Spinal cord (tissue), 10 donors: ENCODE measurements around the gene BARHL2. TPM values are rescaled to one million over a fixed set of nuclear protein-coding genes. Genes with fewer than 3 reads are reported as not detected.

Source experiments
- DNase-seq, 6 donors: peaks; one replicate each; pipeline versions ENCODE4 v3.0.0 to v3.0.0-alpha.2; 2013 to 2015; ENCODE audit warnings: low spot score in 6 of 6, low read depth in 4 of 6
- H3K27ac ChIP-seq: one replicate; pipeline ENCODE4 v1.5.1; 2013; ENCODE audit warnings: low read depth, low read length, control low read depth
- H3K27me3 ChIP-seq: one replicate; pipeline ENCODE4 v1.6.1; 2013; ENCODE audit warnings: low read length; ENCODE audit not compliant: control insufficient read depth, insufficient read depth
- H3K36me3 ChIP-seq: one replicate; pipeline ENCODE4 v1.6.1; 2013; ENCODE audit warnings: low read length; ENCODE audit not compliant: control insufficient read depth, insufficient read depth
- H3K4me1 ChIP-seq: one replicate; pipeline ENCODE4 v1.6.1; 2013; ENCODE audit warnings: low read length; ENCODE audit not compliant: control insufficient read depth, insufficient read depth
- H3K4me3 ChIP-seq: one replicate; pipeline ENCODE4 v1.5.1; 2013; ENCODE audit warnings: low read depth, low read length, control low read depth
- H3K9me3 ChIP-seq: one replicate; pipeline ENCODE4 v1.6.1; 2013; ENCODE audit warnings: low read length; ENCODE audit not compliant: control insufficient read depth, insufficient read depth
- WGBS: methylation state at CpG from one replicate; pipeline ENCODE4 v1.1.5; 2013; ENCODE audit warnings: missing lambda C conversion rate; ENCODE audit not compliant: insufficient coverage; 5-methylcytosine and 5-hydroxymethylcytosine counted together
- polyA plus RNA-seq, 2 donors: library from polyadenylated mRNA; unstranded; fragments of 120-200 nt; gene quantifications; one replicate each; pipeline ENCODE4 v1.2.1, GENCODE V29; 2013; ENCODE audit not compliant: insufficient read length in 2 of 2
- total RNA-seq, 2 donors: library from RNA; depleted of rRNA in 1 of 2; stranded (reverse); fragments of 120-200 nt in 1 of 2; fragments of >200 nt in 1 of 2; gene quantifications; one replicate each; pipeline versions ENCODE4 v1.2.3 to v1.2.4, GENCODE V29; 2013 to 2014
- donor health status: healthy.

Gene BARHL2
- total and polyA plus RNA-seq, 4 donors: 0.10 to 3.8 (median 2.1) TPM

DNA sequence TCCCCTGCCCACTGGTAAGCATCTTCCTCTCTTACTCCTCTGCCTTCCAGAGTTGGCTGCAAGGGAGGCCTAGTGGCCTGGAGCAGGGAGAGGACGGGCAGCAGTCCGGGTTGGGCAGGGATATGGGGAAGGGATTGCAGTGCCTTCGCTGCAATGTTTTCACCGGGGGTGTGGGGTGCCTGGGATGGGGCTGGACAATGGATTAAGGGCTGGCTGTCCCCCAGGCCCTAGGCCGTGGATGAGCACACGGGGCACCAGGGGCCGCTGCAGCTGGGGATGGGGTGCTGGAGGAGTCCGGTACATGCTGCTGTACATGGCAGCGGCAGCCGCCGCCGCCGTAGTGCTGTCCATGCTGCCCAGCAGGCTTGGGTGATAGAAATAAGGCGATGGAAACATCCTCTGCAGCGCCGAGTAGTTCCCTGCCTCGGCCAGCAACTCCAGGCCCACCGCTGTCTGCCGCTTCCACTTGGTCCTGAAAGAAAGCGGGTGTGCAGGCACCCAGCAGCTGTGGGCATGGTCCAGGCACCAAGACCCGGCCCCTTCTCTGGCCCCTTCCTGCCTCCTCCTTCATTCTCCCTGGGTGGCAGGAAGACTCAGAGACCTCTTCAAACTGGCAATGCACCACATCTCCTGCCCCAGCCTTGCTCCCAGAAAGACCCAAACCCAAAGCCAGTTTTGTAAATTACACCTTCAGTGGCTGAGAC lies 4.8 kb downstream of the BARHL2 start:
- Histone ChIP-seq H3K36me3 (no peaks in the 10 kb centered on the region), H3K27ac (no peak overlapping the region), H3K4me3 (no peak overlapping the region), H3K4me1 (peaks cover 25% of the 10 kb centered on the region), H3K9me3 (no peaks in the 10 kb centered on the region), H3K27me3 (peaks cover 97% of the 10 kb centered on the region)
- WGBS: 16% methylated on average over 21 of the region's 21 CpGs
- peak in 1 of 6 donors; percentile 6 for DNase-seq

DNA sequence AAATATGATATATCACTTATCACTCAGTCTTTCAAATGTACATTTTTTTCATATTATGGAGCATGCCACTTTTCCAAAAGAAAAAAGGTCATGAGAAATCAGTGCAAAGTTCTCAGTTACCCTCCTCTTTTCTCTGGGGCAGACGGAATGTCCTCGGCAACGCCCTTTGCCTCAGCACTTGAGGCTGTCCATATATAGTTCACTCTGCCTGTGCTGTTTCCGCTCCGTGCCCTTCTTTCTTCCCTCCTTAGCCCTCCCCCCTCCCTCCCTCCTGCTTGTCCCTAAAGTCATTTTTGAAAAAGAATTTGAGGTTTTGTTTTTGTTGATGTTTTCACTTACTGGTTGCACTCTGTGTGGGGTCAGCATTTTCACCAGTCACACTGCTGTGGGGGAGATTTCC lies 5.4 kb downstream of the BARHL2 start:
- Histone ChIP-seq H3K27ac (no peak overlapping the region), H3K4me3 (no peak overlapping the region), H3K4me1 (peaks cover 25% of the 10 kb centered on the region), H3K9me3 (no peaks in the 10 kb centered on the region), H3K27me3 (peaks cover 97% of the 10 kb centered on the region), H3K36me3 (no peaks in the 10 kb centered on the region)
- 0% methylated on average over 3 of the region's 5 CpGs for WGBS
- peak in 1 of 6 donors; percentile 4 for DNase-seq

DNA sequence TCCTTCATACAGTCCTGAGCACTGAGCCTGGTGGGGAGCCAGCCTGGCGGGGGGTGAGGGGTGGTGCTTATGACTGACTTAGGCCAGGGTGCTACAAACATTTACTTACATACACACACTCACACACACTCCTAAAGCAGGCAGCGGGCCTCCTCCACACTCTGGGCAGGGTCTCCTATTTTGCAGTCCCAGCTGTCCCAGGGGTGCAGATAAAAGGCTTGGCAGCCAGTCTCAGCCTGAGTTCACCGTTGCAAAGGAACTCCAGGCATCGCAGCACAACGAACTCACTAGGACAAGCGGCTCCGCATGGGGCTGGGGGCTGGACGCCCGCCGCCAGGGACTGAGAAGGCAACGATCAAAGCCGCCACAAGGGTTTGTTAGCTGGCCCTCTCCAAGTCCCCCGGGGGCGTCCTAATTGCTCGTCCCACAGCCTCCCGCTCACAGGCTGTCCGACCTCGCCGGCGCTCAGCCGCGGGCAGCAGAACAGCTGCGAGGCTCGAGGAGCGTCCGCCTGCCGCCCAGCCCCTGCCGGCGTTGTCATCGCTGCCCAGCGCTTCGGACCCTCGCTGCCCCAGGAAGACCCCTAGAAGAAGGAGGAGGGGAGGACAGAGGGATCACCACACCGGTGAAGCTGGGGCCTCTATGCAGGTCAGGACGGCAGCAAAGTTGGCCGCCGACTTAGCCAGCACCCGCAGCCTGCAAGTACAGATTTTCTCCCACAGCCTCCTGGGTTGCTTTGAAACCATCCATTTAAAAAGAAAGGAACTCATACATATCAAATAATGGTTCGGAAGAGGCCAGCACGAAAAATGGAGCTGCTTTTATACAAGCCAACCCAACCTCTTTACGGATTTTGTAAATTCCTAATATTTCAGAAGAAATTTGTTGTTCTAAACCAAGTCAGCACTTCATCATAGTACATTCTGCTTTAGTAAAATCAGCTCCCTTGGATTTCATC lies 6.2 kb downstream of the BARHL2 start:
- H3K27ac ChIP-seq: no peak overlapping the region
- no peaks in the 10 kb centered on the region for H3K36me3 ChIP-seq
- no peak overlapping the region for H3K4me3 ChIP-seq
- H3K4me1 ChIP-seq: peaks cover 26% of the 10 kb centered on the region
- peaks cover 97% of the 10 kb centered on the region for H3K27me3 ChIP-seq
- H3K9me3 ChIP-seq: no peaks in the 10 kb centered on the region
- WGBS: 2% methylated on average over 33 of the region's 41 CpGs
- DNase-seq: peak in 2 of 6 donors; percentile 20 to 37

DNA sequence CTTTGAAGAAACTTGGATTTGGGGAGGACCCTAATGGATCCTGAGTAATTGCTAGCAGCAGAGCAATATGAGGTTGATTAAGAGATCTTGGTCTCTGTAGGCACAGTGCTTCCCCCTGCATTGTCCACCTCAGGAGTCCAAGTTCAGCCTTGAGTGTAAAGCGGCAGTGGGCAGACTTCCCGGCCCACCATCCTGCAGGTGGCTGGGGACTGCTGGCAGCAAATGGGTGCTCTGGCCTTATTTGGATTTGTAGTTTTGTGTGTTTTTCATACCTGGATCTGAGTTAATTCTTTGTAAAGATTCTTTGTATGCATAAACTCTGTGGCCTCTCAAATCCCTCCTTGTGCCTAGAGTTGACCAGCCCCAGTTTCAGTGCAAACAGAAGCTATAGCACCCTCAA lies 7.6 kb downstream of the BARHL2 start:
- Histone ChIP-seq H3K9me3 (no peaks in the 10 kb centered on the region), H3K27me3 (peaks cover 97% of the 10 kb centered on the region), H3K27ac (no peak overlapping the region), H3K4me1 (peaks cover 26% of the 10 kb centered on the region), H3K4me3 (no peak overlapping the region), H3K36me3 (no peaks in the 10 kb centered on the region)
- WGBS: 60% methylated on average over 2 of the region's 2 CpGs
- no peak for DNase-seq

DNA sequence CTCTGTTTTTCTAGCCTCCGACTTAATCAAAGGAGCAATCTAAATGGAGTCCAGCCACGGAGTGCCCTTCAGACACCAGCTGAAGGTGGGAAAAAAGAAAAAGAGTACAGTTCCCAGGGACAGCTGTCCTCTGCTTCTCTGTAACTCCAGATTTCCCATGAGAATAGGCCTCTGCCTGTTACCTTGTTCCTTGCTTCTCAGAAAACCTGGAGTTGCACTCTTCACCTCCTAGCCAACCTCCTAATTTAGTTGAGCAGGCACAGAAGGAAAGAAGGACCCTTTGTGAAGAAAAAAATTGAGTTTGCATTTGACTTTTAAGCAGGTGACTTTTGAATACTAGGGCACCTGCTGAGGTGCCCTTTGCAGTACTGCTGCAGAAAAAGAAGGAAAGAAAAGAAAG lies 8.3 kb downstream of the BARHL2 start:
- Histone ChIP-seq H3K36me3 (no peaks in the 10 kb centered on the region), H3K27ac (no peak overlapping the region), H3K4me3 (no peak overlapping the region), H3K9me3 (no peaks in the 10 kb centered on the region), H3K27me3 (peaks cover 97% of the 10 kb centered on the region), H3K4me1 (peaks cover 22% of the 10 kb centered on the region)
- DNase-seq: no peak
- 23% methylated on average over 2 of the region's 2 CpGs for WGBS

DNA sequence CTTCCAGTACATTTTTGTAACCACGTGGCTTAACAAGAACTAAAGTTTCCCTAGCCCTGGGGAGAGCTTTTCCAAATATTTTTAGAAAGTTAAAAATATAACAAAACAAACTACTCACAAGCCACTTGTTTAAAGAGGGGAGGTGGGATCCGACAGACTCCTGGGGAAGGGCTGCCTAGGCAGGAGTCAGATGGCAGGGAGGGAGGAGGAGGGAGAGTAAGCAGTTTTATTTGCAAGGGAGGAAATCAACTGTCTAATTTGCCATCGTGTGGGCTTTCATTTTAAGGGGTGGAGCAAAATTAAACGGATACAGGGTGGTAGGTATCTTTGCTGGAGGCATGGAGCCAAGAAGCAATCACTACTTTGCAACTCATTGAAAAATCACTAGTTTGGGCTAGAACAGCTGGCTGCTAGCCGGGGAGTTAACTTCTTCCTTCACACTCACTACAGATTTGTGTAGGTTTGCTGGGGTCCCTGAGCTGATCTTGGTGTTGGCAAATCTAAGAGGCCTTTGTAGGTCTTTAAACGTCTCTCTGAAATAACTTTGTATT lies 8.8 kb downstream of the BARHL2 start:
- H3K27ac ChIP-seq: no peak overlapping the region
- WGBS: no CpG with 5 or more reads among the region's 6 CpGs
- peak in 2 of 6 donors; percentile 2 to 5 for DNase-seq
- H3K4me3 ChIP-seq: no peak overlapping the region
- H3K36me3 ChIP-seq: no peaks in the 10 kb centered on the region
- H3K9me3 ChIP-seq: no peaks in the 10 kb centered on the region
- peaks cover 20% of the 10 kb centered on the region for H3K4me1 ChIP-seq
- peaks cover 97% of the 10 kb centered on the region for H3K27me3 ChIP-seq

DNA sequence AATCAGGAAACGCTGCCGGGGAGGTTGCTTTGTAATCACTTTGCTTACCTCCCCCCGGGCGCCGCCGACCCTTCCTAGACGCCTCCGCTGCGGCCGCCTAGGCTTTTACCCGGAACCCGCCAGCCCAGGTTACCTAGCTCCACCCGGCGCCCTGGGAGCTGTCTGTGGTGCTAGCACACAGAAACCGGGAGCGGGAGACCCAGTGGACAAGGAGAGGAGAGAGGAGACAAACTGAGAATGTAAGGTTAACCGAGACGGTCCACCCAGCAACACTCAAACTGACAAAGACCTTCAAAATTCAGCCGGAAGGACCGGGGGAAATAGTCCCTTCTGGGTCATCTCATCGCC lies 9.8 kb downstream of the BARHL2 start:
- H3K36me3 ChIP-seq: no peaks in the 10 kb centered on the region
- no peak overlapping the region for H3K27ac ChIP-seq
- peaks cover 90% of the 10 kb centered on the region for H3K27me3 ChIP-seq
- no peaks in the 10 kb centered on the region for H3K9me3 ChIP-seq
- H3K4me3 ChIP-seq: no peak overlapping the region
- 2% methylated on average over 17 of the region's 21 CpGs for WGBS
- H3K4me1 ChIP-seq: peaks cover 20% of the 10 kb centered on the region
- peak in 2 of 6 donors; percentile 32 to 45 for DNase-seq

DNA sequence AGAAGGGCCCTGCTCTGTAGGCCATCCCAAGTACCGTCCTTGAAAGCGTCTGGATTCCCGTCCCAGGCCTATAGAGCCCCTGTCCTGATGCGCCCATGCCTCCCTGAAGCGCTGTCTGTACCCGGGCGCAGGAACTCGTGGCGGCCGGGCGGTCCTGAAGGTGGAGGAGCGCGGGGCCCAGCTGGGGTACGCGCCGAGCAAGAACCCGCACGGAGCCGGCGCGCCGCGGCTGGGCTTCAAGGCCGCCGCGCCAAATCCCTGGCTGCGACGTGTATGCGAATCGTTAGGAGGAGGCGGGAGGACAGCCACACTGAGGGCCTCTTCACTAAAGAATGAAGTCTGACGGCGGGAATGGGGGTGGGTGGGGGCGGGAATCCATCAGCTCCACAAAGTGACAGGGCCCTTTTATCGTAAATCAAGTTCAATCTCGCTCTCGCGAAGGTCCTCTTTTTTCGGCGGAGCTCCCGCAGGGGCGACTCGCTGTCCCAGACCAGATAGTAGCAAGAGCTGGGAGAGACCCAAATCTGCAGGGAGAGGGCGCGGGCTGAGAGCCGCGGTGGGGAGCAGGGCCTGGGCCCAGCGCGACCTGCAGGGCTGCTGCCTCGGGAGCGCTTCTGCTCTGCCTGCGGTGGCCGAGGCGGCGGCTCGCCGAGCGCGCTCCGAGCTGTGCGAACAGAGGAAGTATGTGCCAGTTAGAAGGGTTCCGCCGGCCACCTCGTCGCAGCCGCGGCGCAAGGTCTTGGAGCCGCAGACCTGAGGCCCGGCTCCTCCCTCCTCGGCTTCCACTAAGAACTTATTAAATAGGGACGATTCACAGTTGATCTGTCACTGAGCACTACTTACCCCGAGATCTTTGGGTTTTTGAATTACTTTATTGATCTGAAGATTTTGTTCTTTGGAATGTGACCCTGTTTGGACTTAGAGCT lies 10.4 kb downstream of the BARHL2 start:
- no peak overlapping the region for H3K4me3 ChIP-seq
- H3K9me3 ChIP-seq: no peaks in the 10 kb centered on the region
- H3K4me1 ChIP-seq: peaks cover 20% of the 10 kb centered on the region
- peaks cover 86% of the 10 kb centered on the region for H3K27me3 ChIP-seq
- peak in 2 of 6 donors; percentile 57 for DNase-seq
- under 1% methylated on average over 70 of the region's 73 CpGs for WGBS
- H3K36me3 ChIP-seq: no peaks in the 10 kb centered on the region
- no peak overlapping the region for H3K27ac ChIP-seq

DNA sequence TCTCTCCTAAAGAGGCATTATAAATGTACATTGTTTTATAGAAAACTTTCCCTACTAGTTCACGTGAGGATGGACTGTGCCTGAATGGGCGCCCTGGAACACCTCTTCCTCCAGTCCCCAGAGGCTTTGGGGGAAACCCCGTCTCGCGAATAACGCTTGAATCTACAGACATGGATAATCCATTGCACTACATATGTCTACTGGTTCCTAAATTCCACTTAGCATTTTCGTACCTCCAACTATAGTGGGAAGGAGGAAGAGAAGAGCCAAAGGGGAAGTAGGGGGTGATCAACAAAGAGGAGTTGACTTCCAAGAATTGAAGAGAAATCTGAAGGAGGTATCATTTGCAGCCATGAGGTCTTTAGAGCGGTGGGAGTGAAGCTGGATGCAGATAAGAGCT lies 11.1 kb downstream of the BARHL2 start:
- H3K4me3 ChIP-seq: no peak overlapping the region

More for the DNA sequence above, 11.1 kb downstream of the BARHL2 start:
- Histone ChIP-seq H3K4me1 (peaks cover 18% of the 10 kb centered on the region), H3K9me3 (no peaks in the 10 kb centered on the region), H3K27me3 (peaks cover 84% of the 10 kb centered on the region), H3K36me3 (no peaks in the 10 kb centered on the region), H3K27ac (no peak overlapping the region)
- WGBS: 20% methylated on average over 1 of the region's 8 CpGs
- DNase-seq: peak in 1 of 6 donors; percentile 5
